GM13976 (cell line): ENCODE data around the gene RBPJL.

Experiments
- DNase-seq: peaks from one replicate; pipeline ENCODE4 v3.0.0; 2012; ENCODE audit warnings: low spot score
- in situ Hi-C: fragments of 300-500 bp; cut with MboI; formaldehyde crosslinking; loops from one replicate; pipeline ENCODE4 v1.12.0; 2022; ENCODE audit warnings: low sequenced_read_pairs, mixed read lengths, inconsistent platforms; ENCODE audit not compliant: unreplicated experiment
- TF ChIP-seq, protein P1 (sequence below): IDR thresholded peaks from 2 replicates; pipeline ENCODE4 v1.5.1; 2012; ENCODE audit warnings: borderline replicate concordance, mild to moderate bottlenecking; ENCODE audit not compliant: insufficient read depth; ENCODE audit errors: extremely low read depth, missing control alignments, control extremely low read depth

RBPJL gene

DNA sequence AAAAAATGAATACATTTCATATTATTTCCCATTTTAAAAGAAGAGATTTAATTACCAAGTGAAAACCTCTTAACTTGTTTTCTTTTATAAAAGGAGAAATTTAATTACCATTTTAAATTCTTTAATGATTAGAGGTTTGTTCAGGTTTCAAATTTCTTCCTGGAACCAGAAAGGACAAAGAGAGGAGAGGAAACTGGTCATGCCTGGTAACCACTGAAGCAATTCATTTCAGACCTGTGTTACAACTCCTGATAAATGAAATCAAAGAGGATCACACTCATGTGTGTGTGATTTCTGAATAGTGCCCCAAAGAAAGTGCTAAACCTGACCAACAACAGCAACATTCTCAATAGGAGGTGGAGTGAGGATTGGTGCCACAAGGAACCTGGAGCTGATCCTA, 39.7 kb upstream of the RBPJL start:
- TF ChIP-seq, protein P1, sequence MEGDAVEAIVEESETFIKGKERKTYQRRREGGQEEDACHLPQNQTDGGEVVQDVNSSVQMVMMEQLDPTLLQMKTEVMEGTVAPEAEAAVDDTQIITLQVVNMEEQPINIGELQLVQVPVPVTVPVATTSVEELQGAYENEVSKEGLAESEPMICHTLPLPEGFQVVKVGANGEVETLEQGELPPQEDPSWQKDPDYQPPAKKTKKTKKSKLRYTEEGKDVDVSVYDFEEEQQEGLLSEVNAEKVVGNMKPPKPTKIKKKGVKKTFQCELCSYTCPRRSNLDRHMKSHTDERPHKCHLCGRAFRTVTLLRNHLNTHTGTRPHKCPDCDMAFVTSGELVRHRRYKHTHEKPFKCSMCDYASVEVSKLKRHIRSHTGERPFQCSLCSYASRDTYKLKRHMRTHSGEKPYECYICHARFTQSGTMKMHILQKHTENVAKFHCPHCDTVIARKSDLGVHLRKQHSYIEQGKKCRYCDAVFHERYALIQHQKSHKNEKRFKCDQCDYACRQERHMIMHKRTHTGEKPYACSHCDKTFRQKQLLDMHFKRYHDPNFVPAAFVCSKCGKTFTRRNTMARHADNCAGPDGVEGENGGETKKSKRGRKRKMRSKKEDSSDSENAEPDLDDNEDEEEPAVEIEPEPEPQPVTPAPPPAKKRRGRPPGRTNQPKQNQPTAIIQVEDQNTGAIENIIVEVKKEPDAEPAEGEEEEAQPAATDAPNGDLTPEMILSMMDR, result no peak
- no peak for DNase-seq
- in situ Hi-C loops, result no loop called here

DNA sequence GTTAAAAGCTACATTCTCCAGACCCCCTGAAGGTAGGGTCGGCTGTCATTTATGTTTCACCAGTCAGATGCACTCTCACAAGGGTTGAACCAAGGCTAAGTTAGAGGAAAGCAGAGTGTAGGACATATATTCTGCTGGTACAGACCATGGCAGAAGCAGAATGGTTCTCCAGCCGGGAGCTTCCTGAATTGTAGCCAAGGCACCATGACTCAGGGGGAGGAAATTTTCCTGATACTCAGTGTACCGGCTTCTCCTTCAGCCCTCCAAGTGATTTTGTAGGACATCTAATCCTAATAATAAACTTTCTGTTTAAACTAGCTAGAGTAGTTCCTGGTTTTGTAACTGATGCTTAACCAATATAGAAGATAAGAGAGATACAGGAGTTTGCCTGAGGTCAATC, 38.1 kb upstream of the RBPJL start:
- TF ChIP-seq, protein P1, result no peak
- no peak for DNase-seq
- in situ Hi-C loops, result no loop called here

DNA sequence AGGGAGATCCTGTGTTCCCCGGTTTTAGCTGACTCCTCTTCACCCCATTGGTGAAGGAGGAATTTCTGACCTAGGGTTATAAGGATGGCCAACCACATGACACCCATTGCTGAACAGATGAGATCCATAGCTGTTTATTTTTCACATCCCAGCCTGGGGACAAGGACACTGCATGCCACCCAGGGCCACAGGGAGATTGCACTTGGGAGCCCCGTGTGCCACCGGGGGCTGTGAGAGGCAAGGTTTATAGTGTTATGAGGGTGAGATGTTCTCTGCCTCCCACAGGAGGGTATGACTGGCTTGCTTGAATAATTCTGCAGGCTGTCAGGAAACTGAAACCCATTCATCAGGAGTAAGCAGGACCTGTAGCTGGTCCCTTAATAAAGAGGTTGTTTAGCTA, 37.6 kb upstream of the RBPJL start:
- in situ Hi-C loops, result no loop called here
- TF ChIP-seq, protein P1, result no peak
- DNase-seq, result no peak

DNA sequence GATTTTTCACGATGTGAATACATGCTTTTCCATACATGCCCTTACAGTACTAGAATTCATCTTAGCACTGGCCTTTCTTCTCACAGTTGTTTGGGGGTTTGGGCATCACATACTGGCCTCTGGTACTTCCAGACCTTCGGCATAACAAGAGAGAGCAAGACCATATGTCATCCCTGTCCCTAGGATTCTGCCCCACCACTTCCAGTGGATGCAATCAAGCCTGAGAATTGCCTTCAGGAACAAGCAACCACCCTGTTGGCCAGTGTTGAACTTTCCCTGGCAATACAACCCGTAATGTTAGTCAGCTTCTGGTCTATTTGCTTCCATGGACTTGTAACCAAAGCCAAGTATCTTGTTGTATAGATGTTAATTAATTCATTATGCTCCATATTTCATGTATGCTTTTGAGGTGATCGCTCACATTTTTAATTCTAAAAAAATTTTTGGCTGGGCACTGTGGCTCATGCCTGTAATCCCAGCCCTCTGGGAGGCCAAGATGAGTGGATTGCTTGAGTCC, 36.8 kb upstream of the RBPJL start:
- DNase-seq, result no peak
- in situ Hi-C loops, result no loop called here

DNA sequence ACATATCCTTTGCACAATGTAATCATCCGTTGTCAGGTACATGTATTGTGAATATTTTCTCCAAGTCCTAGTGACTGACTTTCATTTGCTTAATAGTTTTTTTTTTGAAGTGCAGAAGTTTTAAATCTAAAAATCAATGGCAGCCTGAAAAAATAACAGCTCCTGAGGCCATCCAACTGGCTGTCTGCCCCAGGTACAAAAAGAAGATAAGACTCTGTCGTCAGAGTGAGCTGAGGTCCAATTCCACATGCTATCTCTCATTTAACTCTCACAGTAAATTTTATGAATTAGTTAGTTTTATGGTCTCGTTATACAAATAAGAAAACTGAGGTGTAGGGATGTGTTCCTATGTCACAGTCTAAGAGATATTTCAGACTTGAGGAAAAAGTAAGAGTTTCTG, 31.3 kb upstream of the RBPJL start:
- TF ChIP-seq, protein P1, result no peak
- in situ Hi-C loops, result no loop called here
- no peak for DNase-seq

More for the DNA sequence above, 36.8 kb upstream of the RBPJL start:
- TF ChIP-seq, protein P1, result no peak

DNA sequence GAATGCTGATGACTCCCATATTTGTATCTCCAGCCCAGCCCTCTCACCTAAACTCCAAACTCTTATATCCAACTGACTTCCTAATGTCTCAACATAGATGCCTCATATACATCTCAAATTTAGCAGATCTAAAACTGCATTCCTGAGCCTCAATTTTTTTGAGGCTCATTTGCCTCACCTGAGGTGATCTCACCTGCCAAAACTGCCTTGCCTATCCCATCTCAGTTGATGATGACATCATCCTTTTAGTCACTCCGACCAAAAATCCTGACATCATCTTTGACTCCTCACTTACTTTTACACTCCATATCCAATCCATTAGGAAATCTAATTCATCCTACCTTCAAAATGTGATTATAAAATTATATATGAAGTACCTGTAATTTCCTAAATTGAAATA, 26.6 kb upstream of the RBPJL start:
- DNase-seq, result no peak
- in situ Hi-C loops, result no loop called here
- TF ChIP-seq, protein P1, result no peak
